ENCODE measurements around the gene OR6B2. TPM values are rescaled to one million over a fixed set of nuclear protein-coding genes. Genes with fewer than 3 reads are reported as not detected.

The OR6B2 gene
- total and polyA plus RNA-seq, 4 donors: not detected

GRCh38 chr2:239991689-239992314, 38.4 kb downstream of the OR6B2 start:
- Histone ChIP-seq H3K9me3 (ENCODE audit: control insufficient read depth in 4 of 4, insufficient read depth in 3 of 4, low read length in 3 of 4) (no peaks in the 10 kb centered on the region), H3K27ac (ENCODE audit: low read depth in 1 of 2, low read length in 1 of 2) (no peak overlapping the region), H3K9ac (ENCODE audit: insufficient read depth in 1 of 2, low read length in 2 of 2) (no peak overlapping the region), H3K4me1 (ENCODE audit: control insufficient read depth in 5 of 5, insufficient read depth in 5 of 5, low read length in 5 of 5) (no peaks in the 10 kb centered on the region), H3K27me3 (ENCODE audit: control insufficient read depth in 3 of 3, insufficient read depth in 3 of 3, low read length in 2 of 3) (no peaks in the 10 kb centered on the region), H3K36me3 (ENCODE audit: control insufficient read depth in 4 of 4, insufficient read depth in 4 of 4, low read length in 4 of 4) (peaks cover 16 to 42% (median 27%) of the 10 kb centered on the region in 4 donors), H3K4me3 (no peak overlapping the region)
- DNase-seq: peak in 2 of 3 donors; percentile 70 to 81
- WGBS, 2 donors: 5 to 12% methylated on average over 3 of the region's 3 CpGs
- TF ChIP-seq CTCF (IDR thresholded peaks at IDR 0.05; ENCODE audit: control extremely low read depth, extremely low read depth): peak; percentile 53
- no peak for ATAC-seq (ENCODE audit: insufficient read depth, low FRiP score)

GRCh38 chr2:239990966-239991365, 39.3 kb downstream of the OR6B2 start:
- DNase-seq (no peak), ATAC-seq (ENCODE audit: insufficient read depth, low FRiP score) (no peak)
- Histone ChIP-seq H3K4me3 (no peak overlapping the region), H3K36me3 (ENCODE audit: control insufficient read depth in 4 of 4, insufficient read depth in 4 of 4, low read length in 4 of 4) (peaks cover 17 to 50% (median 32%) of the 10 kb centered on the region in 4 donors), H3K27ac (ENCODE audit: low read depth in 1 of 2, low read length in 1 of 2) (no peak overlapping the region), H3K27me3 (ENCODE audit: control insufficient read depth in 3 of 3, insufficient read depth in 3 of 3, low read length in 2 of 3) (no peaks in the 10 kb centered on the region), H3K9ac (ENCODE audit: insufficient read depth in 1 of 2, low read length in 2 of 2) (no peak overlapping the region), H3K9me3 (ENCODE audit: control insufficient read depth in 4 of 4, insufficient read depth in 3 of 4, low read length in 3 of 4) (no peaks in the 10 kb centered on the region), H3K4me1 (ENCODE audit: control insufficient read depth in 5 of 5, insufficient read depth in 5 of 5, low read length in 5 of 5) (no peaks in the 10 kb centered on the region)
- 91 to 92% methylated on average over 14 of the region's 14 CpGs for WGBS, 2 donors
- no peak for TF ChIP-seq CTCF (IDR thresholded peaks at IDR 0.05; ENCODE audit: control extremely low read depth, extremely low read depth)

GRCh38 chr2:239985356-239985755, 44.9 kb downstream of the OR6B2 start:
- TF ChIP-seq CTCF (IDR thresholded peaks at IDR 0.05; ENCODE audit: control extremely low read depth, extremely low read depth): no peak
- peak in 1 of 3 donors; percentile 14 for DNase-seq
- Histone ChIP-seq H3K4me1 (ENCODE audit: control insufficient read depth in 5 of 5, insufficient read depth in 5 of 5, low read length in 5 of 5) (no peaks in the 10 kb centered on the region), H3K27ac (ENCODE audit: low read depth in 1 of 2, low read length in 1 of 2) (no peak overlapping the region), H3K36me3 (ENCODE audit: control insufficient read depth in 4 of 4, insufficient read depth in 4 of 4, low read length in 4 of 4) (peaks cover 23 to 46% (median 34%) of the 10 kb centered on the region in 4 donors), H3K9me3 (ENCODE audit: control insufficient read depth in 4 of 4, insufficient read depth in 3 of 4, low read length in 3 of 4) (peaks cover 0 to 4% (median under 1%) of the 10 kb centered on the region in 4 donors), H3K9ac (ENCODE audit: insufficient read depth in 1 of 2, low read length in 2 of 2) (no peak overlapping the region), H3K4me3 (no peak overlapping the region), H3K27me3 (ENCODE audit: control insufficient read depth in 3 of 3, insufficient read depth in 3 of 3, low read length in 2 of 3) (no peaks in the 10 kb centered on the region)
- ATAC-seq (ENCODE audit: insufficient read depth, low FRiP score): no peak
- 98 to 99% methylated on average over 5 of the region's 5 CpGs for WGBS, 2 donors

Data from lung (tissue), 12 donors.